ENCODE results near the gene ANKRD28. TPM values are rescaled to one million over a fixed set of nuclear protein-coding genes. Genes with fewer than 3 reads are reported as not detected.

The ANKRD28 gene
- total and polyA plus RNA-seq, 7 donors: 13.4 to 64.5 (median 41.5) TPM

GRCh38 chr3:15679306-15679705 lies 118.5 kb downstream of the ANKRD28 start:
- Histone ChIP-seq H3K4me3 (no peak overlapping the region), H3K27me3 (no peaks in the 10 kb centered on the region), H3K27ac (no peak overlapping the region), H3K9me3 (no peaks in the 10 kb centered on the region), H3K4me1 (peaks cover 0 to 27% (median 14%) of the 10 kb centered on the region in 4 donors), H3K36me3 (peaks cover 0 to 59% (median 22%) of the 10 kb centered on the region in 4 donors)
- intact Hi-C loops (cut with DNase I): no loop called here
- WGBS, 2 donors: 88 to 94% methylated on average over 5 of the region's 5 CpGs
- DNase-seq: no peak
- no peak for TF ChIP-seq POLR2AphosphoS5 (IDR thresholded peaks at IDR 0.05)
- no peak for TF ChIP-seq POLR2A (IDR thresholded peaks at IDR 0.05)
- TF ChIP-seq, protein P1, sequence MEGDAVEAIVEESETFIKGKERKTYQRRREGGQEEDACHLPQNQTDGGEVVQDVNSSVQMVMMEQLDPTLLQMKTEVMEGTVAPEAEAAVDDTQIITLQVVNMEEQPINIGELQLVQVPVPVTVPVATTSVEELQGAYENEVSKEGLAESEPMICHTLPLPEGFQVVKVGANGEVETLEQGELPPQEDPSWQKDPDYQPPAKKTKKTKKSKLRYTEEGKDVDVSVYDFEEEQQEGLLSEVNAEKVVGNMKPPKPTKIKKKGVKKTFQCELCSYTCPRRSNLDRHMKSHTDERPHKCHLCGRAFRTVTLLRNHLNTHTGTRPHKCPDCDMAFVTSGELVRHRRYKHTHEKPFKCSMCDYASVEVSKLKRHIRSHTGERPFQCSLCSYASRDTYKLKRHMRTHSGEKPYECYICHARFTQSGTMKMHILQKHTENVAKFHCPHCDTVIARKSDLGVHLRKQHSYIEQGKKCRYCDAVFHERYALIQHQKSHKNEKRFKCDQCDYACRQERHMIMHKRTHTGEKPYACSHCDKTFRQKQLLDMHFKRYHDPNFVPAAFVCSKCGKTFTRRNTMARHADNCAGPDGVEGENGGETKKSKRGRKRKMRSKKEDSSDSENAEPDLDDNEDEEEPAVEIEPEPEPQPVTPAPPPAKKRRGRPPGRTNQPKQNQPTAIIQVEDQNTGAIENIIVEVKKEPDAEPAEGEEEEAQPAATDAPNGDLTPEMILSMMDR (IDR thresholded peaks at IDR 0.05): no peak
- no peak for TF ChIP-seq EP300 (IDR thresholded peaks at IDR 0.05)

GRCh38 chr3:15676259-15676658 lies 121.5 kb downstream of the ANKRD28 start:
- no peak overlapping the region for H3K4me3 ChIP-seq
- H3K27me3 ChIP-seq: no peaks in the 10 kb centered on the region
- H3K4me1 ChIP-seq: no peaks in the 10 kb centered on the region
- H3K9me3 ChIP-seq: no peaks in the 10 kb centered on the region
- 89 to 91% methylated on average over 2 of the region's 2 CpGs for WGBS, 2 donors
- H3K36me3 ChIP-seq: peaks cover 0 to 69% (median 26%) of the 10 kb centered on the region in 4 donors
- no peak overlapping the region for H3K27ac ChIP-seq
- no peak for DNase-seq
- intact Hi-C loops (cut with DNase I): no loop called here
- no peak for TF ChIP-seq POLR2AphosphoS5 (IDR thresholded peaks at IDR 0.05)

- Histone ChIP-seq H3K4me1 (no peaks in the 10 kb centered on the region), H3K36me3 (peaks cover 0 to 79% (median 23%) of the 10 kb centered on the region in 4 donors), H3K27ac (no peak overlapping the region), H3K27me3 (no peaks in the 10 kb centered on the region), H3K4me3 (no peak overlapping the region), H3K9me3 (no peaks in the 10 kb centered on the region)
- 93% methylated on average over 1 of the region's 1 CpG for WGBS, 2 donors
- intact Hi-C loops (cut with DNase I): no loop called here
- DNase-seq: no peak
- TF ChIP-seq, protein P1 (IDR thresholded peaks at IDR 0.05): no peak
- TF ChIP-seq POLR2A (IDR thresholded peaks at IDR 0.05): no peak
- no peak for TF ChIP-seq POLR2AphosphoS5 (IDR thresholded peaks at IDR 0.05)
- no peak for TF ChIP-seq EP300 (IDR thresholded peaks at IDR 0.05)
Observed at GRCh38 chr3:15673536-15673935, 124.2 kb downstream of the ANKRD28 start.

DNA sequence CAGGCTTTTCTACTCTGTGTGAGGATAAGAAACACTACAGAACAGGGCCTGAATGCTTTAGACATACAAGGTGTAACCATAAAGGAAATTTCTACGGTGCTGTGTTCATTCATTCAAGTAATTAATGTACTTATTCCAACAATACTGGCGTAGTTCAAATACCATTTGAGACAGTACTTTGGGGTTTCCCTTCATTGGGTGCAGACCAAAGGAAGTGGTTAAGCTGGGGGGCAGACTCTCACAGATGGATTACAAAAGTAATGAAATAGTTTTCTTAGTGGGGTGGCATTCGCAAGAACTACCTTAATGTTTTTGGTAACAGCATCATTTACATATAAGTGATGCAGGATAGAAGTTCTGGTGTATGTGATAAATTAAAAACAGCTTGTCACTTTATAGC lies 130.3 kb downstream of the ANKRD28 start:
- TF ChIP-seq EP300 (IDR thresholded peaks at IDR 0.05) (no peak), POLR2AphosphoS5 (IDR thresholded peaks at IDR 0.05) (no peak), POLR2A (IDR thresholded peaks at IDR 0.05) (no peak)
- TF ChIP-seq, protein P1 (IDR thresholded peaks at IDR 0.05): no peak
- Histone ChIP-seq H3K4me1 (peaks cover 0 to 4% (median 0%) of the 10 kb centered on the region in 4 donors), H3K36me3 (peaks cover 0 to 43% (median 1%) of the 10 kb centered on the region in 4 donors), H3K9me3 (no peaks in the 10 kb centered on the region), H3K27ac (no peak overlapping the region), H3K27me3 (no peaks in the 10 kb centered on the region), H3K4me3 (no peak overlapping the region)
- 63 to 92% methylated on average over 3 of the region's 3 CpGs for WGBS, 2 donors
- intact Hi-C loops (cut with DNase I): no loop called here
- no peak for DNase-seq

DNA sequence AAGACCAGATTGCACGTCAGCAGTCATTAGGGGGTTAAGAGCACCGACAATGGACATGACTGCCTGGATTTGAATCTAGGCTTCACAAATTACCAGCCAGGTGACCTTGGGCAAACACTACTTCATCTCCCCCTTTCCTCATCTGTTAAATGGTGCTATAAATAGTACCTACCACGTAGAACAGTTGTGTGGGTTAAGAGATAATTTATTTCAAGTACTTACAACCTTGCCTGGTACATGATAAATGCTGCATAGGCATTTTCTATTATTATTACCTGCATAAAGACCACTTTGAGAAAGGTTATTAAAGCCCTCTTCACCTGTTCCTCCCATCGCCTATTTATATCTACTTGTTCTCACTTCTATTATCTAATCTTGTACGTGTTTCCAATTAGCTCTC lies 131.5 kb downstream of the ANKRD28 start:
- peaks cover 0 to 4% (median 0%) of the 10 kb centered on the region in 4 donors for H3K4me1 ChIP-seq
- no peak overlapping the region for H3K4me3 ChIP-seq
- no peaks in the 10 kb centered on the region for H3K27me3 ChIP-seq
- no peak for TF ChIP-seq POLR2AphosphoS5 (IDR thresholded peaks at IDR 0.05)
- no peaks in the 10 kb centered on the region for H3K9me3 ChIP-seq
- DNase-seq: no peak
- 90 to 96% methylated on average over 5 of the region's 5 CpGs for WGBS, 2 donors
- peaks cover 0 to 33% (median 0%) of the 10 kb centered on the region in 4 donors for H3K36me3 ChIP-seq
- intact Hi-C loops (cut with DNase I): no loop called here
- H3K27ac ChIP-seq: no peak overlapping the region

DNA sequence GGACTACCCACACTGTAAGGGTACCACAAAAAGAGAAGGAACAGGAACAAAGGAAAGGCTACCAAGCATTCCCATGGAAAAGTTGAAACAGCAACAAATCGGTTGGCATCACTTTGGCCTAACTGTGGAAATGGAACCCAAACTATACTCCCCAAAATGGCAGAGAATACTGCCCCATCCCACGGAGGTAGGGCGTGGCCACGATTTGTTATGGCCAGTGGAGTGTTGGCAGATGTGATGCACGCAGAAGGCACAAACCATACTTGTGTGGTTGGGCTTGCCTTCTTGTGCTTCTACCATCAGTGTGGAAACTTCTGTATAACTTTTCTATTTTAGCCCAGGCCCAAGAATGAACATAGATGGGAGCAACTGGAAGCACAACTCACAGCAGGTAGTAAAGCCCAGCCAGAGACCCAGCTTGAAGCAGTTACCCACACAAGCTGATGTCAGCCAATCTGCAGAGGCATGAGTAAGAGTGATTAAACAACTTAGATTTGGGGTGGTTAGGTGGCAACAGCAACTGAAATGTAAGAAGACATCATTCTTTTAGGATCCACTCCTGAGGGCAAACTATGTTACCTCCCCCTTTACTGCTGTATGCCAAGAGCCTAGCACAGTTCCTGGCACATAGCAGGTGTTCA lies 132.1 kb downstream of the ANKRD28 start:
- no peak for DNase-seq
- Histone ChIP-seq H3K36me3 (peaks cover 0 to 33% (median 0%) of the 10 kb centered on the region in 4 donors), H3K27ac (no peak overlapping the region), H3K4me3 (no peak overlapping the region), H3K4me1 (peaks cover 0 to 6% (median 0%) of the 10 kb centered on the region in 4 donors), H3K9me3 (no peaks in the 10 kb centered on the region), H3K27me3 (no peaks in the 10 kb centered on the region)
- WGBS, 2 donors: 94 to 97% methylated on average over 5 of the region's 5 CpGs
- intact Hi-C loops (cut with DNase I): no loop called here
- TF ChIP-seq EP300 (IDR thresholded peaks at IDR 0.05) (no peak), POLR2AphosphoS5 (IDR thresholded peaks at IDR 0.05) (no peak), POLR2A (IDR thresholded peaks at IDR 0.05) (no peak)
- TF ChIP-seq, protein P1 (IDR thresholded peaks at IDR 0.05): no peak

Measured in sigmoid colon (tissue), 7 donors.